ENCODE results near the gene IMMP2L.

DNA sequence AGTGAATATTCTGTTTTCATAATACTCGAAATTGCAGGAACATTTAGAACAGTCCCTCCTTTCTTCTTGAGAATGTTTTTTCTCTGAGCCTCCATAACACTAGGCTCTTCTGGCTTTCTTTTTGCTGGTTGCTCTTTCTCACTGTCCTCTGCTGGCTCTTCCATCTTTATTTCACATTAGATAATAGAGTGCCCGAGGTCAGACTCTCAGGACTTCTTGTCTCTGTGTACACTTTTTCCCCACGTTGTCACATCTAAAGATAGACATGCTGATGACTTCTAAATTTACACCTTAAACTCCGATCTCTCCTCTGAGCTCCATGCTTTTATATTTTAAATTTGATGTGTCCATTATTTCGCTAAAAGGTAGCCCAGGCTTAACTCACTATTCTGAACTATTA lies 486.8 kb downstream of the IMMP2L start:
- TF ChIP-seq, protein P1, sequence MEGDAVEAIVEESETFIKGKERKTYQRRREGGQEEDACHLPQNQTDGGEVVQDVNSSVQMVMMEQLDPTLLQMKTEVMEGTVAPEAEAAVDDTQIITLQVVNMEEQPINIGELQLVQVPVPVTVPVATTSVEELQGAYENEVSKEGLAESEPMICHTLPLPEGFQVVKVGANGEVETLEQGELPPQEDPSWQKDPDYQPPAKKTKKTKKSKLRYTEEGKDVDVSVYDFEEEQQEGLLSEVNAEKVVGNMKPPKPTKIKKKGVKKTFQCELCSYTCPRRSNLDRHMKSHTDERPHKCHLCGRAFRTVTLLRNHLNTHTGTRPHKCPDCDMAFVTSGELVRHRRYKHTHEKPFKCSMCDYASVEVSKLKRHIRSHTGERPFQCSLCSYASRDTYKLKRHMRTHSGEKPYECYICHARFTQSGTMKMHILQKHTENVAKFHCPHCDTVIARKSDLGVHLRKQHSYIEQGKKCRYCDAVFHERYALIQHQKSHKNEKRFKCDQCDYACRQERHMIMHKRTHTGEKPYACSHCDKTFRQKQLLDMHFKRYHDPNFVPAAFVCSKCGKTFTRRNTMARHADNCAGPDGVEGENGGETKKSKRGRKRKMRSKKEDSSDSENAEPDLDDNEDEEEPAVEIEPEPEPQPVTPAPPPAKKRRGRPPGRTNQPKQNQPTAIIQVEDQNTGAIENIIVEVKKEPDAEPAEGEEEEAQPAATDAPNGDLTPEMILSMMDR (optimal IDR thresholded peaks at IDR 0.05 in 1 of 3, IDR thresholded peaks at IDR 0.05 in 1 of 3, conservative IDR thresholded peaks at IDR 0.05 in 1 of 3; ENCODE audit: extremely low read depth in 1 of 3, insufficient read depth in 2 of 3, low read length in 3 of 3): no peak
- TF ChIP-seq EZH2 (IDR thresholded peaks at IDR 0.05; ENCODE audit: low read length): no peak

Measured in keratinocyte (primary cell).